T-cell (primary cell): ENCODE data around the gene PRPH2. TPM values are rescaled to one million over a fixed set of nuclear protein-coding genes. Genes with fewer than 3 reads are reported as not detected.
A peak's percentile ranks its signal among the peaks of the same experiment; 100 is the strongest.

Source experiments
- ATAC-seq, 4 experiments: fragments of 200-7000 bp in 3 of 4; fragments of 150-1000 bp in 1 of 4; cut with Tn5 transposase; replicated peaks in 1 of 4; 1 replicate in 3 of 4; 2 replicates in 1 of 4; pipeline ENCODE4 v1.10.0; 2021; ENCODE audit warnings: moderate library complexity in 3 of 4, mild to moderate bottlenecking in 2 of 4, moderate number of reproducible peaks in 1 of 4
- CTCF ChIA-PET, 2 donors: fragments of 300-600 bp; sonication (Branson Sonifier 250); formaldehyde crosslinking; loops; one replicate each; lab custom pipeline; 2022; ENCODE audit warnings: antibody characterized with exemption in 2 of 2; lab: Charles Lee
- POLR2A ChIA-PET, 2 donors: fragments of 300-600 bp; sonication (Branson Sonifier 250); formaldehyde crosslinking; loops; one replicate each; lab custom pipeline; 2022; ENCODE audit warnings: antibody characterized with exemption in 2 of 2; lab: Charles Lee
- DNase-seq, 35 experiments: peaks; one replicate each; pipeline versions ENCODE4 v3.0.0 to v3.0.0-alpha.2; 2013 to 2023
- H3K27ac ChIP-seq: one replicate; pipeline ENCODE4 v1.5.1; 2013; ENCODE audit warnings: low read length
- H3K27me3 ChIP-seq, 2 experiments: replicated peaks in 1 of 2; 1 replicate in 1 of 2; 2 replicates in 1 of 2; pipeline versions ENCODE4 v1.6.1 to v1.7.0; 2013; ENCODE audit warnings: low read length in 1 of 2, mixed read lengths in 1 of 2; ENCODE audit not compliant: control insufficient read depth in 2 of 2, insufficient read depth in 2 of 2; ENCODE audit errors: extremely low read depth in 1 of 2
- H3K36me3 ChIP-seq, 2 donors: 1 replicate in 1 of 2; 2 replicates in 1 of 2; pipeline versions ENCODE4 v1.6.1 to v1.7.0; 2013; ENCODE audit warnings: low read length in 1 of 2; ENCODE audit not compliant: control insufficient read depth in 2 of 2, insufficient read depth in 1 of 2; ENCODE audit errors: extremely low read depth in 1 of 2
- H3K4me1 ChIP-seq, 2 experiments: 1 replicate in 1 of 2; 2 replicates in 1 of 2; pipeline versions ENCODE4 v1.6.1 to v1.7.0; 2013; ENCODE audit warnings: low read length in 2 of 2, mixed read lengths in 1 of 2; ENCODE audit not compliant: insufficient read depth in 2 of 2, control insufficient read depth in 1 of 2; ENCODE audit errors: extremely low read depth in 1 of 2
- H3K4me3 ChIP-seq, 2 donors: 1 replicate in 1 of 2; 2 replicates in 1 of 2; pipeline versions ENCODE4 v1.5.1 to v1.7.0; 2013; ENCODE audit warnings: mild to moderate bottlenecking in 2 of 2, low read length in 1 of 2, moderate library complexity in 1 of 2; ENCODE audit not compliant: control insufficient read depth in 1 of 2; ENCODE audit errors: extremely low read depth in 1 of 2
- H3K9me3 ChIP-seq: 2 replicates; pipeline ENCODE4 v1.7.0; 2013
- H3K27ac Mint-ChIP-seq, 2 donors: one replicate each; pipeline ENCODE4 v1.8.0; 2020 to 2021; ENCODE audit warnings: mild to moderate bottlenecking in 2 of 2, mixed read lengths in 2 of 2
- H3K27me3 Mint-ChIP-seq, 2 donors: one replicate each; pipeline ENCODE4 v1.8.0; 2021 to 2022; ENCODE audit warnings: mixed read lengths in 2 of 2
- H3K36me3 Mint-ChIP-seq: one replicate; pipeline ENCODE4 v1.8.0; 2021; ENCODE audit warnings: mixed read lengths
- H3K4me1 Mint-ChIP-seq, 3 donors: one replicate each; pipeline ENCODE4 v1.8.0; 2020 to 2022; ENCODE audit warnings: mixed read lengths in 3 of 3, mild to moderate bottlenecking in 1 of 3
- H3K4me3 Mint-ChIP-seq, 3 donors: one replicate each; pipeline ENCODE4 v1.8.0; 2020 to 2022; ENCODE audit warnings: mild to moderate bottlenecking in 3 of 3, mixed read lengths in 3 of 3, moderate library complexity in 3 of 3
- H3K9me3 Mint-ChIP-seq, 3 donors: one replicate each; pipeline ENCODE4 v1.8.0; 2020 to 2022; ENCODE audit warnings: mixed read lengths in 3 of 3
- WGBS: methylation state at CpG from one replicate; pipeline ENCODE4 v1.1.5; 2013; ENCODE audit warnings: missing lambda C conversion rate; ENCODE audit not compliant: insufficient coverage; 5-methylcytosine and 5-hydroxymethylcytosine counted together
- total RNA-seq, 35 experiments: library from RNA in 6 of 35; stranded (reverse) in 6 of 35; fragments of 120-200 nt in 1 of 35; gene quantifications; one replicate each; pipeline versions ENCODE4 v1.2.1 to v1.2.4 and lab custom pipeline; 2013 to 2026

Gene PRPH2
- total RNA-seq, 5 donors from 2014 or later (not counting 1 experiment from before 2014, with no cell fraction given), result 0.12 to 0.13 TPM; not detected in 3

- DNase-seq (no peak), ATAC-seq (no peak)
- POLR2A ChIA-PET, result interaction anchor here (0.5 to 0.7 kb wide), 3 partner anchors 17 to 42 kb away, joined by 3 to 8 read pairs (median 4); partner anchors contain the start of gene BICRAL (in 2 of the 2)
- Mint-ChIP-seq H3K36me3 (peaks cover 23% of the 10 kb centered on the region), H3K4me3 (no peak overlapping the region), H3K27ac (peak overlapping the region in 1 of 2 donors; percentile 61), H3K9me3 (no peaks in the 10 kb centered on the region), H3K4me1 (peaks cover 17 to 46% (median 35%) of the 10 kb centered on the region in 3 donors), H3K27me3 (no peaks in the 10 kb centered on the region)
- Histone ChIP-seq H3K9me3 (no peaks in the 10 kb centered on the region), H3K27me3 (no peaks in the 10 kb centered on the region), H3K36me3 (peaks cover 0 to 3% of the 10 kb centered on the region in 2 donors), H3K4me3 (no peak overlapping the region), H3K27ac (no peak overlapping the region), H3K4me1 (peaks cover 5 to 19% of the 10 kb centered on the region in 2 experiments)
- WGBS, result 95% methylated on average over 5 of the region's 9 CpGs
- CTCF ChIA-PET, result interaction anchor here in 1 of 2 donors (0.6 kb wide), 1 partner anchor 27 kb away, joined by 3 read pairs; no protein-coding TSS in a partner anchor
Observed at GRCh38 chr6:42764911-42765648, 42.7 kb upstream of the PRPH2 start.

- DNase-seq (no peak), ATAC-seq (no peak)
- Mint-ChIP-seq H3K27ac (no peak overlapping the region), H3K36me3 (peaks cover 41% of the 10 kb centered on the region), H3K9me3 (no peaks in the 10 kb centered on the region), H3K4me3 (no peak overlapping the region), H3K4me1 (peaks cover 13 to 33% (median 29%) of the 10 kb centered on the region in 3 donors), H3K27me3 (no peaks in the 10 kb centered on the region)
- peaks cover 0 to 7% of the 10 kb centered on the region in 2 experiments for H3K4me1 ChIP-seq
- no peaks in the 10 kb centered on the region for H3K9me3 ChIP-seq
- peaks cover 0 to 10% of the 10 kb centered on the region in 2 donors for H3K36me3 ChIP-seq
- H3K27me3 ChIP-seq, result no peaks in the 10 kb centered on the region
- ChIA-PET POLR2A (interaction anchor here in 1 of 2 donors (0.6 kb wide), 1 partner anchor 19 kb away, joined by 5 read pairs; the partner anchor contains the start of gene BICRAL), CTCF (no interaction called here)
- H3K4me3 ChIP-seq, result no peak overlapping the region
- no CpG with 5 or more reads among the region's 3 CpGs for WGBS
- H3K27ac ChIP-seq, result no peak overlapping the region
Observed at GRCh38 chr6:42762950-42763349, 40.6 kb upstream of the PRPH2 start.

- ATAC-seq, result no peak
- Mint-ChIP-seq H3K36me3 (peaks cover 36% of the 10 kb centered on the region), H3K4me1 (peaks cover 13 to 33% (median 29%) of the 10 kb centered on the region in 3 donors), H3K27me3 (no peaks in the 10 kb centered on the region), H3K27ac (no peak overlapping the region), H3K4me3 (no peak overlapping the region), H3K9me3 (no peaks in the 10 kb centered on the region)
- H3K9me3 ChIP-seq, result no peaks in the 10 kb centered on the region
- no peak overlapping the region for H3K4me3 ChIP-seq
- H3K36me3 ChIP-seq, result peaks cover 0 to 8% of the 10 kb centered on the region in 2 donors
- H3K27me3 ChIP-seq, result no peaks in the 10 kb centered on the region
- POLR2A ChIA-PET, result no interaction called here
- WGBS, result no CpG with 5 or more reads among the region's 3 CpGs
- peaks cover 0 to 7% of the 10 kb centered on the region in 2 experiments for H3K4me1 ChIP-seq
- CTCF ChIA-PET, result no interaction called here
- no peak for DNase-seq
- H3K27ac ChIP-seq, result no peak overlapping the region
Observed at GRCh38 chr6:42762426-42762859, 40.0 kb upstream of the PRPH2 start.

GRCh38 chr6:42761287-42762067, 39.1 kb upstream of the PRPH2 start:
- no peak overlapping the region for H3K27ac Mint-ChIP-seq
- ChIA-PET CTCF (no interaction called here), POLR2A (no interaction called here)
- peaks cover 34% of the 10 kb centered on the region for H3K36me3 Mint-ChIP-seq
- H3K27ac ChIP-seq, result no peak overlapping the region
- no peak for DNase-seq
- H3K9me3 ChIP-seq, result no peaks in the 10 kb centered on the region
- no peaks in the 10 kb centered on the region for H3K27me3 Mint-ChIP-seq
- peaks cover 12 to 34% (median 27%) of the 10 kb centered on the region in 3 donors for H3K4me1 Mint-ChIP-seq
- 100% methylated on average over 4 of the region's 8 CpGs for WGBS
- no peak overlapping the region for H3K4me3 ChIP-seq
- H3K36me3 ChIP-seq, result peaks cover 0 to 8% of the 10 kb centered on the region in 2 donors
- no peaks in the 10 kb centered on the region for H3K27me3 ChIP-seq
- no peak overlapping the region for H3K4me3 Mint-ChIP-seq
- no peak for ATAC-seq
- no peaks in the 10 kb centered on the region for H3K9me3 Mint-ChIP-seq
- peaks cover 0 to 6% of the 10 kb centered on the region in 2 experiments for H3K4me1 ChIP-seq

- Histone ChIP-seq H3K4me1 (no peaks in the 10 kb centered on the region), H3K4me3 (no peak overlapping the region), H3K9me3 (no peaks in the 10 kb centered on the region), H3K27ac (no peak overlapping the region), H3K36me3 (peaks cover 0 to 8% of the 10 kb centered on the region in 2 donors), H3K27me3 (no peaks in the 10 kb centered on the region)
- H3K36me3 Mint-ChIP-seq, result peaks cover 28% of the 10 kb centered on the region
- ChIA-PET CTCF (interaction anchor here in 1 of 2 donors (0.6 kb wide), 2 partner anchors 32 to 246 kb away, joined by 4 to 5 read pairs; no protein-coding TSS in a partner anchor), POLR2A (interaction anchor here (0.6 to 0.7 kb wide), 3 partner anchors 11 to 89 kb away, joined by 3 to 7 read pairs (median 6); no protein-coding TSS in a partner anchor)
- H3K27ac Mint-ChIP-seq, result no peak overlapping the region
- ATAC-seq (no peak), DNase-seq (no peak)
- no peaks in the 10 kb centered on the region for H3K27me3 Mint-ChIP-seq
- no peaks in the 10 kb centered on the region for H3K9me3 Mint-ChIP-seq
- WGBS, result 93% methylated on average over 3 of the region's 3 CpGs
- peaks cover 29 to 35% (median 31%) of the 10 kb centered on the region in 3 donors for H3K4me1 Mint-ChIP-seq
- H3K4me3 Mint-ChIP-seq, result no peak overlapping the region
Observed at GRCh38 chr6:42758756-42759430, 36.5 kb upstream of the PRPH2 start.
